K562 (cell line): ENCODE measurements around the gene GNAZ. TPM values are rescaled to one million over a fixed set of nuclear protein-coding genes. Genes with fewer than 3 reads are reported as not detected.

Source experiments
- ARHGAP35 ChIP-seq: fragments of 450-650 bp; IDR thresholded peaks from 2 replicates; pipeline ENCODE4 v1.6.1; 2018; ENCODE audit not compliant: partially characterized antibody
- MLX ChIP-seq, 2 experiments: fragments of 450-650 bp in 1 of 2; sonication (generic) in 1 of 2; formaldehyde crosslinking; conservative IDR thresholded peaks; 2 replicates each; pipeline versions ENCODE4 v1.4.0 to v1.8.1; 2020 to 2022; ENCODE audit warnings: mild to moderate bottlenecking in 1 of 2, missing genetic modification reagents in 1 of 2
- NR4A1 ChIP-seq, 2 experiments: fragments of 250-450 bp in 1 of 2; fragments of 450-650 bp in 1 of 2; sonication (Bioruptor Pico) in 1 of 2; IDR thresholded peaks; 2 replicates each; pipeline versions ENCODE4 v1.4.0 to v1.6.1; 2016 to 2020; ENCODE audit warnings: mild to moderate bottlenecking in 2 of 2, missing compliant biosample characterization in 1 of 2, missing genetic modification characterization in 1 of 2, moderate library complexity in 1 of 2
- SIX5 ChIP-seq, 2 experiments: IDR thresholded peaks; 2 replicates each; pipeline ENCODE4 v1.6.1; 2011; ENCODE audit warnings: low read length in 2 of 2, borderline replicate concordance in 1 of 2, low read depth in 1 of 2, mild to moderate bottlenecking in 1 of 2, moderate library complexity in 1 of 2; ENCODE audit not compliant: insufficient read depth in 1 of 2
- STAT5A ChIP-seq: IDR thresholded peaks from 2 replicates; pipeline ENCODE4 v1.6.1; 2012; ENCODE audit warnings: low read length, inconsistent platforms, borderline replicate concordance
- USF2 ChIP-seq: sonication (generic); formaldehyde crosslinking; IDR thresholded peaks from 2 replicates; pipeline ENCODE4 v1.5.0; 2020; ENCODE audit warnings: missing genetic modification reagents
- ZNF184 ChIP-seq: sonication (generic); formaldehyde crosslinking; IDR thresholded peaks from 2 replicates; pipeline ENCODE4 v1.5.0; 2020; ENCODE audit warnings: missing genetic modification reagents
- ZNF445 ChIP-seq: fragments of 250-450 bp; sonication (Bioruptor Pico); IDR thresholded peaks from 2 replicates; pipeline ENCODE4 v1.4.0; 2020; ENCODE audit warnings: low read depth, mild to moderate bottlenecking, moderate library complexity
- ZNF668 ChIP-seq: fragments of 250-450 bp; sonication (Bioruptor Pico); IDR thresholded peaks from 2 replicates; pipeline ENCODE4 v1.8.0; 2022; ENCODE audit warnings: mild to moderate bottlenecking, inconsistent platforms
- ZZZ3 ChIP-seq: fragments of 450-650 bp; IDR thresholded peaks from 2 replicates; pipeline ENCODE4 v1.6.1; 2016; ENCODE audit warnings: antibody characterized with exemption, mild to moderate bottlenecking, moderate library complexity
- polyA plus RNA-seq, 8 experiments: library from polyadenylated mRNA; depleted of rRNA in 4 of 8; stranded (reverse) in 5 of 8; unstranded in 3 of 8; fragments of >200 nt; fragmentation: Nextera tagmentation in 2 of 8; fragmentation: Illumina TruSeq in 1 of 8; extraction: Ambion mirVana in 2 of 8; extraction: Trizol in 1 of 8; gene quantifications; 2 replicates each; pipeline versions ENCODE4 v1.2.1 to v1.2.3, GENCODE V29; 2011 to 2014; ENCODE audit warnings: inconsistent platforms in 1 of 8, missing spikeins in 1 of 8
- total RNA-seq, 7 experiments: library from RNA; depleted of rRNA in 6 of 7; stranded (reverse); fragments of >200 nt in 6 of 7; fragmentation: Illumina TruSeq in 2 of 7; extraction: Trizol in 2 of 7; gene quantifications; 2 replicates each; pipeline versions ENCODE4 v1.2.1 to v1.2.3, GENCODE V29; 2011 to 2021; ENCODE audit warnings: low replicate concordance in 1 of 7
- TF ChIP-seq, protein P1 (sequence below): fragments of 250-450 bp; sonication (Bioruptor Pico); IDR thresholded peaks from 2 replicates; pipeline ENCODE4 v1.9.0; 2021; ENCODE audit warnings: mild to moderate bottlenecking, inconsistent platforms
- TF ChIP-seq, protein P2 (sequence below): sonication (generic); formaldehyde crosslinking; IDR thresholded peaks from 2 replicates; pipeline ENCODE4 v1.8.0; 2022; ENCODE audit warnings: mild to moderate bottlenecking, missing genetic modification reagents
- TF ChIP-seq, protein P3 (sequence below): sonication (generic); formaldehyde crosslinking; IDR thresholded peaks from 2 replicates; pipeline ENCODE4 v1.8.0; 2022; ENCODE audit warnings: mild to moderate bottlenecking, low read depth, missing genetic modification reagents
- TF ChIP-seq, protein P4 (sequence below), 2 experiments: fragments of 450-650 bp in 1 of 2; sonication (generic) in 1 of 2; formaldehyde crosslinking in 1 of 2; IDR thresholded peaks in 1 of 2; conservative IDR thresholded peaks in 1 of 2; 2 replicates each; pipeline versions ENCODE4 v1.6.1 to v1.8.1; 2016 to 2023; ENCODE audit warnings: mild to moderate bottlenecking in 2 of 2, moderate library complexity in 2 of 2, inconsistent platforms in 1 of 2, missing genetic modification reagents in 1 of 2
- TF ChIP-seq, protein P5 (sequence below): sonication (generic); formaldehyde crosslinking; IDR thresholded peaks from 2 replicates; pipeline ENCODE4 v1.8.0; 2022; ENCODE audit warnings: mild to moderate bottlenecking, missing genetic modification reagents

The GNAZ gene
- total and polyA plus RNA-seq, 9 of the 15 experiments (the other 6 are each of a cell fraction or from before 2014, with no cell fraction given), result 0.04 to 0.22 (median 0.13) TPM; not detected in 3

DNA sequence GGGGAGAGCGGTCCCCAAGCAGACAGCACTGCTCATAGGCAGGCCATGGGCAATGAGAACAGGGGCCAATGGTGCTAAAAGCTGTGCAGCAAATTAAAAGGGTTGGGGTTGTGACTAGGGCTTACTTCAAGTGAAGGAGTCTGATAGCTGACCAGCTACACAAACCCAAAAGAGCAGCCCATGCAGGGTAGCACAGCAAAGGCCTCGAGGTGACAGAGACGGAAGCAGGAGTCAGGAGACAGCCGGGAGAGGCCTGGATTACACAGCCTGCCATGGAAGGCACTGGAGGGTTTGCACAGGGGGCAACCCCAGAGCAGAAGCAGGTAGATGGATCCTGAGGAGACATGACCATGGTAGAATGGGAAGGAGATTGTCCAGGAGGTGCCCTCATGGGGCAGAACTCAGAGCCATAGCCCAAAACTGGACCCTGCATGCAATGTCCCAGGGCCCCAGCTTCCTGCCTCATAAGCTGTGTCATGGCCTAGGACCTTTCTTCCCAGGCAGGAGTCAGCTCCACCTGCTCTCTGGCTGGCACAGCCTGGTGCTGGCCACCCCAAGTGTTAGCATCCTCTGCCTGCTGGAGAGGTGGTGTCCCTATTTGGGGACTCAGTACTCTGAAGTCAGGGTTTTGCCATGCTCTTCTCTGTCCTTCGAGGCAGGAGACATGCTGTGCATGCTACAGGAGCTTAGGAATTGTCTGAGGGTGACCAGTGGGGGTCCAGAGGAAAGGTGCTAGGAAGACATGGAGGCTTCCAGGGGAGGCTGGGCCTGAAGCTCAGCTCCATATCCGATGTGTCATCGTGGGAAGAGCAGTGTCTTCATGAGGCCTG lies 38.1 kb downstream of the GNAZ start (continued):
- TF ChIP-seq, protein P1, sequence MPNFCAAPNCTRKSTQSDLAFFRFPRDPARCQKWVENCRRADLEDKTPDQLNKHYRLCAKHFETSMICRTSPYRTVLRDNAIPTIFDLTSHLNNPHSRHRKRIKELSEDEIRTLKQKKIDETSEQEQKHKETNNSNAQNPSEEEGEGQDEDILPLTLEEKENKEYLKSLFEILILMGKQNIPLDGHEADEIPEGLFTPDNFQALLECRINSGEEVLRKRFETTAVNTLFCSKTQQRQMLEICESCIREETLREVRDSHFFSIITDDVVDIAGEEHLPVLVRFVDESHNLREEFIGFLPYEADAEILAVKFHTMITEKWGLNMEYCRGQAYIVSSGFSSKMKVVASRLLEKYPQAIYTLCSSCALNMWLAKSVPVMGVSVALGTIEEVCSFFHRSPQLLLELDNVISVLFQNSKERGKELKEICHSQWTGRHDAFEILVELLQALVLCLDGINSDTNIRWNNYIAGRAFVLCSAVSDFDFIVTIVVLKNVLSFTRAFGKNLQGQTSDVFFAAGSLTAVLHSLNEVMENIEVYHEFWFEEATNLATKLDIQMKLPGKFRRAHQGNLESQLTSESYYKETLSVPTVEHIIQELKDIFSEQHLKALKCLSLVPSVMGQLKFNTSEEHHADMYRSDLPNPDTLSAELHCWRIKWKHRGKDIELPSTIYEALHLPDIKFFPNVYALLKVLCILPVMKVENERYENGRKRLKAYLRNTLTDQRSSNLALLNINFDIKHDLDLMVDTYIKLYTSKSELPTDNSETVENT (CRISPR knock-in tag), result peak; percentile 81
- TF ChIP-seq ZNF445 (CRISPR knock-in tag) (no peak), ARHGAP35 (no peak), NR4A1 (CRISPR knock-in tag; IDR thresholded peaks at IDR 0.05) (no peak), NR4A1 (tag; IDR thresholded peaks at IDR 0.05) (no peak), SIX5 (IDR thresholded peaks at IDR 0.05; ENCODE audit: borderline replicate concordance in 1 of 2, insufficient read depth in 1 of 2, low read depth in 1 of 2, low read length in 2 of 2) (0 out of 4 replicates have a peak, but pooled peaks of 1 of the 2 experiments have one; percentile 16), ZZZ3 (no peak), ZNF668 (no peak), USF2 (CRISPR knock-in tag) (0 out of 2 replicates have a peak, but pooled peaks have one; percentile 2), ZNF184 (peak; percentile 65; the same call in 1 of the 2 replicates), STAT5A (no peak), MLX (CRISPR knock-in tag; conservative IDR thresholded peaks at IDR 0.05) (0 out of 4 replicates have a peak, but pooled peaks of 1 of the 2 experiments have one; percentile 62)
- TF ChIP-seq, protein P2, sequence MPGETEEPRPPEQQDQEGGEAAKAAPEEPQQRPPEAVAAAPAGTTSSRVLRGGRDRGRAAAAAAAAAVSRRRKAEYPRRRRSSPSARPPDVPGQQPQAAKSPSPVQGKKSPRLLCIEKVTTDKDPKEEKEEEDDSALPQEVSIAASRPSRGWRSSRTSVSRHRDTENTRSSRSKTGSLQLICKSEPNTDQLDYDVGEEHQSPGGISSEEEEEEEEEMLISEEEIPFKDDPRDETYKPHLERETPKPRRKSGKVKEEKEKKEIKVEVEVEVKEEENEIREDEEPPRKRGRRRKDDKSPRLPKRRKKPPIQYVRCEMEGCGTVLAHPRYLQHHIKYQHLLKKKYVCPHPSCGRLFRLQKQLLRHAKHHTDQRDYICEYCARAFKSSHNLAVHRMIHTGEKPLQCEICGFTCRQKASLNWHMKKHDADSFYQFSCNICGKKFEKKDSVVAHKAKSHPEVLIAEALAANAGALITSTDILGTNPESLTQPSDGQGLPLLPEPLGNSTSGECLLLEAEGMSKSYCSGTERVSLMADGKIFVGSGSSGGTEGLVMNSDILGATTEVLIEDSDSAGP (CRISPR knock-in tag), result no peak
- TF ChIP-seq, protein P3, sequence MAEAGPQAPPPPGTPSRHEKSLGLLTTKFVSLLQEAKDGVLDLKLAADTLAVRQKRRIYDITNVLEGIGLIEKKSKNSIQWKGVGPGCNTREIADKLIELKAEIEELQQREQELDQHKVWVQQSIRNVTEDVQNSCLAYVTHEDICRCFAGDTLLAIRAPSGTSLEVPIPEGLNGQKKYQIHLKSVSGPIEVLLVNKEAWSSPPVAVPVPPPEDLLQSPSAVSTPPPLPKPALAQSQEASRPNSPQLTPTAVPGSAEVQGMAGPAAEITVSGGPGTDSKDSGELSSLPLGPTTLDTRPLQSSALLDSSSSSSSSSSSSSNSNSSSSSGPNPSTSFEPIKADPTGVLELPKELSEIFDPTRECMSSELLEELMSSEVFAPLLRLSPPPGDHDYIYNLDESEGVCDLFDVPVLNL (CRISPR knock-in tag), result no peak
- TF ChIP-seq, protein P4, sequence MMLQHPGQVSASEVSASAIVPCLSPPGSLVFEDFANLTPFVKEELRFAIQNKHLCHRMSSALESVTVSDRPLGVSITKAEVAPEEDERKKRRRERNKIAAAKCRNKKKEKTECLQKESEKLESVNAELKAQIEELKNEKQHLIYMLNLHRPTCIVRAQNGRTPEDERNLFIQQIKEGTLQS (IDR thresholded peaks at IDR 0.05), result no peak
- TF ChIP-seq, protein P4 (CRISPR knock-in tag; conservative IDR thresholded peaks at IDR 0.05), result peak; percentile 77
- TF ChIP-seq, protein P5, sequence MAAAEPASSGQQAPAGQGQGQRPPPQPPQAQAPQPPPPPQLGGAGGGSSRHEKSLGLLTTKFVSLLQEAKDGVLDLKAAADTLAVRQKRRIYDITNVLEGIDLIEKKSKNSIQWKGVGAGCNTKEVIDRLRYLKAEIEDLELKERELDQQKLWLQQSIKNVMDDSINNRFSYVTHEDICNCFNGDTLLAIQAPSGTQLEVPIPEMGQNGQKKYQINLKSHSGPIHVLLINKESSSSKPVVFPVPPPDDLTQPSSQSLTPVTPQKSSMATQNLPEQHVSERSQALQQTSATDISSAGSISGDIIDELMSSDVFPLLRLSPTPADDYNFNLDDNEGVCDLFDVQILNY (CRISPR knock-in tag), result no peak
